ENCODE data around the gene DCTN4. TPM values are rescaled to one million over a fixed set of nuclear protein-coding genes. Genes with fewer than 3 reads are reported as not detected.

Gene DCTN4
- polyA plus RNA-seq, 2 of the 4 experiments (the other 2 are of a cell fraction), result 18.7 to 38.4 TPM

DNA sequence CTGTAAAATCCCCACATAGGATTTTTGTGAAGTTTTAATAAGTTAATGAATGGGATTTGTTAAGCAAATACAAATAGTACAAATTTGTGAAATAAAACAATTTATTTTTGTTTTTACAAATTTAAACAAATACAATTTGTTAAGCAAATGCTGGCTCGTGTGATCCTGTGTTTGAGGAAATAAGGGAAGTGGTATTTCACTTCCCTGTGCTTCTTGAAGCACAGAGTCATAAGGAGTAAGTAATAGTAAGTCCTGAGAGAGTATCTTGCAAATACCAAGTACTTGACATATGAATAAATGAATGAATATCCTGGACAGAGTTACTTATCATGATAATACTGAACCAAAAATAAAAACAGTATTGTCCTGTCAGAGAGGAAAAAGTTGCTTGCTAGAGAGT, 28.8 kb upstream of the DCTN4 start:
- ChIA-PET POLR2A (no interaction called here), CTCF (interaction anchor here (1.3 to 5.1 kb wide), 2 partner anchors 9 to 14 kb away, joined by 4 to 33 read pairs; partner anchors contain the start of gene SMIM3)
- no peak for DNase-seq (ENCODE audit: low read depth in 1 of 2, low spot score in 1 of 2)
- no peak for TF ChIP-seq JUN (IDR thresholded peaks at IDR 0.05)
- ATAC-seq, result no peak
- FAIRE-seq, result no peak
- Histone ChIP-seq H3K4me2 (no peak overlapping the region), H3K4me3 (no peak overlapping the region), H3K27ac (no peak overlapping the region), H3K9me3 (peaks cover 13% of the 10 kb centered on the region; the same call in 2 of the 3 replicates), H3K4me1 (peaks cover 7% of the 10 kb centered on the region; the same call in 1 of the 3 replicates)
- 11% methylated on average over 1 of the region's 1 CpG for WGBS (ENCODE audit: missing lambda C conversion rate)

- ATAC-seq (no peak), DNase-seq (ENCODE audit: low read depth in 1 of 2, low spot score in 1 of 2) (no peak), FAIRE-seq (no peak)
- WGBS (ENCODE audit: missing lambda C conversion rate), result 91% methylated on average over 1 of the region's 1 CpG
- TF ChIP-seq JUNB (IDR thresholded peaks at IDR 0.05) (no peak), FOSL2 (IDR thresholded peaks at IDR 0.05) (no peak), FOSL2 (CRISPR knock-in tag; IDR thresholded peaks at IDR 0.05) (no peak), ZSCAN20 (CRISPR knock-in tag; IDR thresholded peaks at IDR 0.05) (no peak), FOSB (CRISPR knock-in tag; IDR thresholded peaks at IDR 0.05) (no peak), EP300 (IDR thresholded peaks at IDR 0.05) (no peak), MAFK (IDR thresholded peaks at IDR 0.05; ENCODE audit: partially characterized antibody) (no peak), ZNF302 (CRISPR knock-in tag; IDR thresholded peaks at IDR 0.05) (no peak), RFX5 (IDR thresholded peaks at IDR 0.05) (no peak), EHF (CRISPR knock-in tag; IDR thresholded peaks at IDR 0.05) (no peak)
- TF ChIP-seq, protein P1, sequence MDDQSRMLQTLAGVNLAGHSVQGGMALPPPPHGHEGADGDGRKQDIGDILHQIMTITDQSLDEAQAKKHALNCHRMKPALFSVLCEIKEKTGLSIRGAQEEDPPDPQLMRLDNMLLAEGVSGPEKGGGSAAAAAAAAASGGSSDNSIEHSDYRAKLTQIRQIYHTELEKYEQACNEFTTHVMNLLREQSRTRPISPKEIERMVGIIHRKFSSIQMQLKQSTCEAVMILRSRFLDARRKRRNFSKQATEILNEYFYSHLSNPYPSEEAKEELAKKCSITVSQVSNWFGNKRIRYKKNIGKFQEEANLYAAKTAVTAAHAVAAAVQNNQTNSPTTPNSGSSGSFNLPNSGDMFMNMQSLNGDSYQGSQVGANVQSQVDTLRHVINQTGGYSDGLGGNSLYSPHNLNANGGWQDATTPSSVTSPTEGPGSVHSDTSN (IDR thresholded peaks at IDR 0.05), result no peak
- ChIA-PET CTCF (interaction anchor here (1.0 to 5.1 kb wide), 3 partner anchors 8 to 67 kb away, joined by 4 to 33 read pairs (median 5); partner anchors contain the start of gene SMIM3), POLR2A (no interaction called here)
- peaks cover 13% of the 10 kb centered on the region; the same call in 2 of the 3 replicates for H3K9me3 ChIP-seq
- H3K27ac ChIP-seq, result no peak overlapping the region
- no peak overlapping the region for H3K4me3 ChIP-seq
- H3K4me2 ChIP-seq, result no peak overlapping the region
- H3K4me1 ChIP-seq, result peaks cover 7% of the 10 kb centered on the region; the same call in 1 of the 3 replicates
Observed at GRCh38 chr5:150786876-150787275, 28.1 kb upstream of the DCTN4 start.

GRCh38 chr5:150785950-150786349, 27.1 kb upstream of the DCTN4 start:
- Histone ChIP-seq H3K4me1 (peaks cover 7% of the 10 kb centered on the region; the same call in 1 of the 3 replicates), H3K9me3 (peaks cover 13% of the 10 kb centered on the region; the same call in 2 of the 3 replicates), H3K4me2 (no peak overlapping the region), H3K4me3 (no peak overlapping the region), H3K27ac (no peak overlapping the region)
- no peak for ATAC-seq
- 6% methylated on average over 1 of the region's 1 CpG for WGBS (ENCODE audit: missing lambda C conversion rate)
- no peak for FAIRE-seq
- CTCF ChIA-PET, result interaction anchor here (5.1 kb wide), 1 partner anchor 15 kb away, joined by 33 read pairs; no protein-coding TSS in a partner anchor
- TF ChIP-seq, protein P1 (IDR thresholded peaks at IDR 0.05), result no peak
- TF ChIP-seq MAFK (IDR thresholded peaks at IDR 0.05; ENCODE audit: partially characterized antibody), result no peak
- TF ChIP-seq HOXB13 (CRISPR knock-in tag; IDR thresholded peaks at IDR 0.05; ENCODE audit: low read depth), result no peak
- no peak for TF ChIP-seq CTCF (IDR thresholded peaks at IDR 0.05)
- TF ChIP-seq NPAS2 (CRISPR knock-in tag; IDR thresholded peaks at IDR 0.05; ENCODE audit: borderline replicate concordance), result no peak
- no peak for TF ChIP-seq BHLHE40 (IDR thresholded peaks at IDR 0.05; ENCODE audit: low read depth, low read length)
- TF ChIP-seq EP300 (IDR thresholded peaks at IDR 0.05), result no peak
- TF ChIP-seq, protein P2, sequence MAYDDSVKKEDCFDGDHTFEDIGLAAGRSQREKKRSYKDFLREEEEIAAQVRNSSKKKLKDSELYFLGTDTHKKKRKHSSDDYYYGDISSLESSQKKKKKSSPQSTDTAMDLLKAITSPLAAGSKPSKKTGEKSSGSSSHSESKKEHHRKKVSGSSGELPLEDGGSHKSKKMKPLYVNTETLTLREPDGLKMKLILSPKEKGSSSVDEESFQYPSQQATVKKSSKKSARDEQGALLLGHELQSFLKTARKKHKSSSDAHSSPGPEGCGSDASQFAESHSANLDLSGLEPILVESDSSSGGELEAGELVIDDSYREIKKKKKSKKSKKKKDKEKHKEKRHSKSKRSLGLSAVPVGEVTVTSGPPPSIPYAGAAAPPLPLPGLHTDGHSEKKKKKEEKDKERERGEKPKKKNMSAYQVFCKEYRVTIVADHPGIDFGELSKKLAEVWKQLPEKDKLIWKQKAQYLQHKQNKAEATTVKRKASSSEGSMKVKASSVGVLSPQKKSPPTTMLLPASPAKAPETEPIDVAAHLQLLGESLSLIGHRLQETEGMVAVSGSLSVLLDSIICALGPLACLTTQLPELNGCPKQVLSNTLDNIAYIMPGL (CRISPR knock-in tag; IDR thresholded peaks at IDR 0.05; ENCODE audit: borderline replicate concordance), result no peak
- TF ChIP-seq PHF8 (IDR thresholded peaks at IDR 0.05; ENCODE audit: borderline replicate concordance, low read depth), result no peak
- no peak for TF ChIP-seq FOSB (CRISPR knock-in tag; IDR thresholded peaks at IDR 0.05)
- TF ChIP-seq NR3C1 (IDR thresholded peaks at IDR 0.05), result no peak
- no peak for TF ChIP-seq CBX2 (IDR thresholded peaks at IDR 0.05; ENCODE audit: borderline replicate concordance, low read depth)
- no peak for TF ChIP-seq RFX5 (IDR thresholded peaks at IDR 0.05)
- TF ChIP-seq FOSL2 (IDR thresholded peaks at IDR 0.05), result no peak
- no peak for TF ChIP-seq FOSL2 (CRISPR knock-in tag; IDR thresholded peaks at IDR 0.05)
- no peak for TF ChIP-seq HEYL (CRISPR knock-in tag; IDR thresholded peaks at IDR 0.05)
- no peak for TF ChIP-seq MAX (IDR thresholded peaks at IDR 0.05)
- no peak for TF ChIP-seq BCL3 (IDR thresholded peaks at IDR 0.05)
- TF ChIP-seq ZSCAN20 (CRISPR knock-in tag; IDR thresholded peaks at IDR 0.05), result no peak
- TF ChIP-seq, protein P3, sequence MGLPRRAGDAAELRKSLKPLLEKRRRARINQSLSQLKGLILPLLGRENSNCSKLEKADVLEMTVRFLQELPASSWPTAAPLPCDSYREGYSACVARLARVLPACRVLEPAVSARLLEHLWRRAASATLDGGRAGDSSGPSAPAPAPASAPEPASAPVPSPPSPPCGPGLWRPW (IDR thresholded peaks at IDR 0.05), result no peak
- no peak for TF ChIP-seq EHF (CRISPR knock-in tag; IDR thresholded peaks at IDR 0.05)
- POLR2A ChIA-PET, result no interaction called here
- DNase-seq (ENCODE audit: low read depth in 1 of 2, low spot score in 1 of 2), result no peak
